HepG2 (cell line): ENCODE results near the gene POLR2H. TPM values are rescaled to one million over a fixed set of nuclear protein-coding genes. Genes with fewer than 3 reads are reported as not detected.

Experiments used
- CENPX ChIP-seq: sonication (generic); formaldehyde crosslinking; IDR thresholded peaks from 2 replicates; pipeline ENCODE4 v1.9.0; 2021; ENCODE audit warnings: mild to moderate bottlenecking, missing genetic modification reagents, moderate library complexity
- FIP1L1 ChIP-seq: fragments of 200-400 bp; formaldehyde crosslinking; IDR thresholded peaks from 2 replicates; pipeline ENCODE4 v1.6.1; 2018; ENCODE audit warnings: low read depth, mild to moderate bottlenecking, low read length, moderate library complexity, borderline replicate concordance; ENCODE audit not compliant: insufficient read depth
- GATA4 ChIP-seq: sonication (generic); IDR thresholded peaks from 2 replicates; pipeline ENCODE4 v1.6.1; 2016; ENCODE audit warnings: antibody characterized with exemption, low read depth, borderline replicate concordance
- GPN1 ChIP-seq: sonication (generic); formaldehyde crosslinking; IDR thresholded peaks from 2 replicates; pipeline ENCODE4 v1.5.1; 2020; ENCODE audit warnings: missing genetic modification reagents, borderline replicate concordance
- KLF9 ChIP-seq: IDR thresholded peaks from 2 replicates; pipeline ENCODE4 v1.6.1; 2016; ENCODE audit warnings: low read depth
- MAFK ChIP-seq, 2 experiments: IDR thresholded peaks in 1 of 2; conservative IDR thresholded peaks in 1 of 2; 2 replicates each; pipeline ENCODE4 v1.6.1; 2011; ENCODE audit warnings: improper control_type of control experiment in 2 of 2, low read length in 2 of 2
- MIER2 ChIP-seq: IDR thresholded peaks from 2 replicates; pipeline ENCODE4 v1.6.1; 2016; ENCODE audit warnings: missing biosample characterization, missing genetic modification reagents
- RELA ChIP-seq: sonication (generic); formaldehyde crosslinking; IDR thresholded peaks from 2 replicates; pipeline ENCODE4 v1.4.0; 2020; ENCODE audit warnings: missing genetic modification reagents
- SMARCC2 ChIP-seq: fragments of 450-650 bp; IDR thresholded peaks from 2 replicates; pipeline ENCODE4 v1.6.1; 2017; ENCODE audit warnings: antibody characterized with exemption, mild to moderate bottlenecking
- SRY ChIP-seq: sonication (generic); formaldehyde crosslinking; IDR thresholded peaks from 2 replicates; pipeline ENCODE4 v1.8.0; 2022; ENCODE audit warnings: mild to moderate bottlenecking, missing genetic modification reagents
- ZBTB1 ChIP-seq: sonication (generic); formaldehyde crosslinking; IDR thresholded peaks from 2 replicates; pipeline ENCODE4 v1.4.0; 2020; ENCODE audit warnings: missing genetic modification reagents, borderline replicate concordance
- ZNF24 ChIP-seq: fragments of 450-650 bp; IDR thresholded peaks from 2 replicates; pipeline ENCODE4 v1.6.1; 2017; ENCODE audit warnings: antibody characterized with exemption, mild to moderate bottlenecking
- ZNF331 ChIP-seq: sonication (generic); formaldehyde crosslinking; IDR thresholded peaks from 2 replicates; pipeline ENCODE4 v1.4.0; 2020; ENCODE audit warnings: missing genetic modification reagents
- ZNF674 ChIP-seq: sonication (generic); formaldehyde crosslinking; IDR thresholded peaks from 2 replicates; pipeline ENCODE4 v1.5.0; 2020; ENCODE audit warnings: low read depth, mild to moderate bottlenecking, missing genetic modification reagents
- polyA plus RNA-seq, 8 experiments: library from polyadenylated mRNA; depleted of rRNA in 3 of 8; stranded (reverse) in 7 of 8; unstranded in 1 of 8; fragments of >200 nt; fragmentation: Illumina TruSeq in 4 of 8; extraction: Trizol in 4 of 8; gene quantifications; 2 replicates each; pipeline versions ENCODE4 v1.2.1 to v1.2.3, GENCODE V29; 2011 to 2016; ENCODE audit warnings: low read depth in 4 of 8, missing spikeins in 1 of 8, mixed read lengths in 1 of 8; ENCODE audit not compliant: insufficient read depth in 1 of 8
- total RNA-seq, 5 experiments: library from RNA; depleted of rRNA; stranded (reverse); fragments of >200 nt; fragmentation: Illumina TruSeq; extraction: Trizol; gene quantifications; 2 replicates each; pipeline ENCODE4 v1.2.3, GENCODE V29; 2016; ENCODE audit warnings: low read depth in 1 of 5
- TF ChIP-seq, protein P1 (sequence below): sonication (generic); formaldehyde crosslinking; IDR thresholded peaks from 2 replicates; pipeline ENCODE4 v1.4.0; 2020; ENCODE audit warnings: mild to moderate bottlenecking, missing genetic modification reagents
- TF ChIP-seq, protein P2 (sequence below): sonication (generic); formaldehyde crosslinking; IDR thresholded peaks from 2 replicates; pipeline ENCODE4 v1.8.1; 2023; ENCODE audit warnings: missing genetic modification reagents, mild to moderate bottlenecking, borderline replicate concordance
- TF ChIP-seq, protein P3 (sequence below): sonication (generic); formaldehyde crosslinking; IDR thresholded peaks from 2 replicates; pipeline ENCODE4 v1.4.0; 2020; ENCODE audit warnings: missing genetic modification reagents
- TF ChIP-seq, protein P4 (sequence below): sonication (generic); formaldehyde crosslinking; conservative IDR thresholded peaks from 2 replicates; pipeline ENCODE4 v1.5.0; 2020; ENCODE audit warnings: missing genetic modification reagents

Gene POLR2H
- total and polyA plus RNA-seq, 2 of the 13 experiments (the other 11 are each of a cell fraction or from before 2014, with no cell fraction given) = 118 to 194 TPM

DNA sequence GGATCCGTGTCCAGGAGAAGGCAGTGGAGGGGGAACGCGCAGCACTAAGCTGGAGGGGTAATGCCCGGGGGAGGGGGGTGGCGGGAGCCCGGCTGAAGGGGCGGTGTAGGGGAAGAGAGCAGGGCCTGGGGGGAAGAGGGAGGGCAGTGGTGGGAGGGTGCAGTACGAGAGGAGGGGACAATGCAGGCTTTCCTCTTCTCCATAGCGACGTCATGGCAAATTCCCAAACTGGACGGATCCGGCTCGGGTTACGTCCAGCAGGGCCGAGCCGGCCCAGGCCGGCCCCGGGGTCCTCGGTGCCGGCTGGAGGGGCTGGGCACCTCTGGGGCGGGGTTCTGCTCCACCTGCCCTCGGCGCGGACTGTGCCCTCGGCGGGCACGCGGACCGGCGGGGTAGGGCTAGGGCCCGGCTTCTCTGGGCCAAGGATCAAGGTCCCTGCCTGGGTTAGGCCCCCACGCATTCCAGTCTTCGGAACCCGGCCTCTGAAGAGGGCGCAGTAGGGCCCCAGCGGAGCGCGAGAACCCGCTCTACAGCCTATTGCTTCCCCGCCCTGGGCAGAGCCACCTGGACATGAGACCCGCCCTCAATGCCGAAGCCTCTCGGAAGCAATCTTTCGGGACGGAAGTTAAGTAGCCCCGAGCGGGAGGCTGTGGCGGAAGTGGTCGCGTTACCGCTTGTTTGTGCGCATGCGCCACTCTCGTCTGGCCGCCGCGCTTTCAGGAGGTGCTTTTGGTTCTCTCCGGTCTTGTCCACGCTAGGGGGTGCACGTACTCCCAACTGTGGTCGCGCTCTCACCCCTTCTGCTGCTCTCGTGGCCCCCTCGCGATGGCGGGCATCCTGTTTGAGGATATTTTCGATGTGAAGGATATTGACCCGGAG lies 1.4 kb downstream of the POLR2H start (continued):
- TF ChIP-seq, protein P1, sequence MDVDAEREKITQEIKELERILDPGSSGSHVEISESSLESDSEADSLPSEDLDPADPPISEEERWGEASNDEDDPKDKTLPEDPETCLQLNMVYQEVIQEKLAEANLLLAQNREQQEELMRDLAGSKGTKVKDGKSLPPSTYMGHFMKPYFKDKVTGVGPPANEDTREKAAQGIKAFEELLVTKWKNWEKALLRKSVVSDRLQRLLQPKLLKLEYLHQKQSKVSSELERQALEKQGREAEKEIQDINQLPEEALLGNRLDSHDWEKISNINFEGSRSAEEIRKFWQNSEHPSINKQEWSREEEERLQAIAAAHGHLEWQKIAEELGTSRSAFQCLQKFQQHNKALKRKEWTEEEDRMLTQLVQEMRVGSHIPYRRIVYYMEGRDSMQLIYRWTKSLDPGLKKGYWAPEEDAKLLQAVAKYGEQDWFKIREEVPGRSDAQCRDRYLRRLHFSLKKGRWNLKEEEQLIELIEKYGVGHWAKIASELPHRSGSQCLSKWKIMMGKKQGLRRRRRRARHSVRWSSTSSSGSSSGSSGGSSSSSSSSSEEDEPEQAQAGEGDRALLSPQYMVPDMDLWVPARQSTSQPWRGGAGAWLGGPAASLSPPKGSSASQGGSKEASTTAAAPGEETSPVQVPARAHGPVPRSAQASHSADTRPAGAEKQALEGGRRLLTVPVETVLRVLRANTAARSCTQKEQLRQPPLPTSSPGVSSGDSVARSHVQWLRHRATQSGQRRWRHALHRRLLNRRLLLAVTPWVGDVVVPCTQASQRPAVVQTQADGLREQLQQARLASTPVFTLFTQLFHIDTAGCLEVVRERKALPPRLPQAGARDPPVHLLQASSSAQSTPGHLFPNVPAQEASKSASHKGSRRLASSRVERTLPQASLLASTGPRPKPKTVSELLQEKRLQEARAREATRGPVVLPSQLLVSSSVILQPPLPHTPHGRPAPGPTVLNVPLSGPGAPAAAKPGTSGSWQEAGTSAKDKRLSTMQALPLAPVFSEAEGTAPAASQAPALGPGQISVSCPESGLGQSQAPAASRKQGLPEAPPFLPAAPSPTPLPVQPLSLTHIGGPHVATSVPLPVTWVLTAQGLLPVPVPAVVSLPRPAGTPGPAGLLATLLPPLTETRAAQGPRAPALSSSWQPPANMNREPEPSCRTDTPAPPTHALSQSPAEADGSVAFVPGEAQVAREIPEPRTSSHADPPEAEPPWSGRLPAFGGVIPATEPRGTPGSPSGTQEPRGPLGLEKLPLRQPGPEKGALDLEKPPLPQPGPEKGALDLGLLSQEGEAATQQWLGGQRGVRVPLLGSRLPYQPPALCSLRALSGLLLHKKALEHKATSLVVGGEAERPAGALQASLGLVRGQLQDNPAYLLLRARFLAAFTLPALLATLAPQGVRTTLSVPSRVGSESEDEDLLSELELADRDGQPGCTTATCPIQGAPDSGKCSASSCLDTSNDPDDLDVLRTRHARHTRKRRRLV (CRISPR knock-in tag) = no peak; the same call in 1 of the 2 replicates
- TF ChIP-seq ZNF331 (CRISPR knock-in tag) (peak; percentile 66), KLF9 (CRISPR knock-in tag) (0 out of 2 replicates have a peak, but pooled peaks have one; percentile 30), SMARCC2 (no peak), ZNF674 (no peak), MIER2 (CRISPR knock-in tag) (peak; percentile 50; the same call in 1 of the 2 replicates), GATA4 (no peak; the same call in 1 of the 2 replicates), MAFK (conservative IDR thresholded peaks at IDR 0.05 in 1 of 2, IDR thresholded peaks at IDR 0.05 in 1 of 2; ENCODE audit: low read length in 2 of 2) (no peak), FIP1L1 (no peak), GPN1 (CRISPR knock-in tag) (no peak; the same call in 1 of the 2 replicates), ZBTB1 (CRISPR knock-in tag) (no peak), RELA (CRISPR knock-in tag) (no peak; the same call in 1 of the 2 replicates), ZNF24 (peak; percentile 23; the same call in 1 of the 2 replicates), SRY (CRISPR knock-in tag) (0 out of 2 replicates have a peak, but pooled peaks have one; percentile 49), CENPX (CRISPR knock-in tag) (no peak)
- TF ChIP-seq, protein P2, sequence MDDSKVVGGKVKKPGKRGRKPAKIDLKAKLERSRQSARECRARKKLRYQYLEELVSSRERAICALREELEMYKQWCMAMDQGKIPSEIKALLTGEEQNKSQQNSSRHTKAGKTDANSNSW (CRISPR knock-in tag) = peak; percentile 13; the same call in 1 of the 2 replicates
- TF ChIP-seq, protein P3, sequence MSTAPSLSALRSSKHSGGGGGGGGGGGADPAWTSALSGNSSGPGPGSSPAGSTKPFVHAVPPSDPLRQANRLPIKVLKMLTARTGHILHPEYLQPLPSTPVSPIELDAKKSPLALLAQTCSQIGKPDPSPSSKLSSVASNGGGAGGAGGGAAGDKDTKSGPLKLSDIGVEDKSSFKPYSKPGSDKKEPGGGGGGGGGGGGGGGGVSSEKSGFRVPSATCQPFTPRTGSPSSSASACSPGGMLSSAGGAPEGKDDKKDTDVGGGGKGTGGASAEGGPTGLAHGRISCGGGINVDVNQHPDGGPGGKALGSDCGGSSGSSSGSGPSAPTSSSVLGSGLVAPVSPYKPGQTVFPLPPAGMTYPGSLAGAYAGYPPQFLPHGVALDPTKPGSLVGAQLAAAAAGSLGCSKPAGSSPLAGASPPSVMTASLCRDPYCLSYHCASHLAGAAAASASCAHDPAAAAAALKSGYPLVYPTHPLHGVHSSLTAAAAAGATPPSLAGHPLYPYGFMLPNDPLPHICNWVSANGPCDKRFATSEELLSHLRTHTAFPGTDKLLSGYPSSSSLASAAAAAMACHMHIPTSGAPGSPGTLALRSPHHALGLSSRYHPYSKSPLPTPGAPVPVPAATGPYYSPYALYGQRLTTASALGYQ = 0 out of 2 replicates have a peak, but pooled peaks have one; percentile 34
- TF ChIP-seq, protein P4, sequence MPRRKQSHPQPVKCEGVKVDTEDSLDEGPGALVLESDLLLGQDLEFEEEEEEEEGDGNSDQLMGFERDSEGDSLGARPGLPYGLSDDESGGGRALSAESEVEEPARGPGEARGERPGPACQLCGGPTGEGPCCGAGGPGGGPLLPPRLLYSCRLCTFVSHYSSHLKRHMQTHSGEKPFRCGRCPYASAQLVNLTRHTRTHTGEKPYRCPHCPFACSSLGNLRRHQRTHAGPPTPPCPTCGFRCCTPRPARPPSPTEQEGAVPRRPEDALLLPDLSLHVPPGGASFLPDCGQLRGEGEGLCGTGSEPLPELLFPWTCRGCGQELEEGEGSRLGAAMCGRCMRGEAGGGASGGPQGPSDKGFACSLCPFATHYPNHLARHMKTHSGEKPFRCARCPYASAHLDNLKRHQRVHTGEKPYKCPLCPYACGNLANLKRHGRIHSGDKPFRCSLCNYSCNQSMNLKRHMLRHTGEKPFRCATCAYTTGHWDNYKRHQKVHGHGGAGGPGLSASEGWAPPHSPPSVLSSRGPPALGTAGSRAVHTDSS (CRISPR knock-in tag) = no peak
